Middle frontal gyrus (tissue), 1 donor: Measurements from ENCODE around the gene ZBTB7A.

ENCODE experiments used
- DNase-seq: peaks from one replicate; pipeline ENCODE4 v3.0.0-alpha.2; 2015; ENCODE audit warnings: low spot score; ENCODE audit errors: extremely low spot score

Gene ZBTB7A

GRCh38 chr19:4094291-4094690 lies 27.6 kb upstream of the ZBTB7A start:
- no peak for DNase-seq

DNA sequence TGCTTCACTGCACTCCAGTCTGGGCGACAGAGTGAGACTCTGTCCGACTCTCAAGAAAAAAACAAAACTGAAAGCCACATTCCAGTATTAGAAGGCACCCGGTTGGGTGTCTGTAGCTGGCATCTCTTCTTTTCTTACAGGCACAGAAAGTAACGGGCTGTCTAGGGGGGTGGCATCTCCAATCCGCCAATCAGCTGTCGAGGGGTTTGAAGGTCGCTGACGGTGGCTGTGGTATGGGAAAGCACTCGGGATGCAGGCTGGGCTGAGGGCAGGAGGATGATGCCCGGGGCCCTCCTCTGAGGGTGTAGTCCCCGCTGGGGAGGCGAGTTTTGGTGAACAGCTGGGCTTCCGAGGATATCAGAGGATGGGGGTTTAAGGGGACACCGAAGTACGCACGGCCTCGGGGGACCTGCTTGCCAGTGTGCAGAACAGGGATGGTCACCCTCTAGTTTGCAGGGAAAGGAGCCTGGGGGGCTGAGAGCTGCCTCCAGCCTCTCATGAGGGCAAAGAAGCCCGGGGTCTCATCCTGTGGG lies 27.0 kb upstream of the ZBTB7A start:
- DNase-seq, result no peak

DNA sequence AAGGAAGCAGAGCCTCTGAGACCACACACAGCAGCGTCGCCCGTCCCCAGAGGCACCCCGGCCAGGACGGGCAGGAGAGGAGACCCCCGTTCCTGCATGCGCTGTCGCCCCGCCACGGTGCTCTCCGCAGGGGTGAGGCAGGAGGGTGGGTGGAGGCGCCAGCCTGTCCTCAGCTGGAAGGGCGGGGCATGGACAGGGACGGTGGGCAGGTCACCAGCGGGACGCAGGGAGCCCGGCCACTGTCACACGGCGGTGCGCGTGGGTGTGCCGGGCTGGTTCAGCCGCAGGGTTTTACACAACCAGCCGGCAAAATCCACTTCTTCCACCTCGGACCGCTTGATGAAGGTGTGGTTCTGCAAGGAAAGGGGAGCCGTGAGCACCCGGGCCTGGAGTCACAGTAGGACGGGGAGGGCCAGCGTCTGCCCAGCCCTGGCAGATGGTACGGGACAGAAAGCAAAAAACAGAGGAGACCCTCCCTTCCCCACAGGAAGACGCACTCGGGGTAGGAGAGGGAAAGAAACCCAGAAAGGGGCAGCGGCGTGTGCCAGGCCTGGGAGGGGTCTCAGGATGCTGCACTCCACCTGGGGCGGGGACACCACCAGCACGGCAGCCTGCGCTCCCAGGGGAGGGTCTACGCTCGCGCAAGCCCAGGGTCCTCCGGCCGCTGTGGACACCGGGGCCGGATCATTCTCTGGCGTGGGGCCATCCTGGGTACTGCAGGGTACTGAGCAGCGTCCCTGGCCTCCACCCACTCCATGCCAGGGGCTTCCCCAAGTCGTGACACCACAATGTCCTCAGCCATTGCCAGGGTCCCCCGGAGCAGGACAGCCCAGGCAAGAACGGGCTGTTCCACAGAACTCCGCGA lies 23.9 kb upstream of the ZBTB7A start:
- DNase-seq, result no peak

- no peak for DNase-seq
Observed at GRCh38 chr19:4089946-4090345, 23.2 kb upstream of the ZBTB7A start.

- DNase-seq, result no peak
Observed at GRCh38 chr19:4089400-4089908, 22.8 kb upstream of the ZBTB7A start.

GRCh38 chr19:4088975-4089374 lies 22.3 kb upstream of the ZBTB7A start:
- DNase-seq, result no peak

DNA sequence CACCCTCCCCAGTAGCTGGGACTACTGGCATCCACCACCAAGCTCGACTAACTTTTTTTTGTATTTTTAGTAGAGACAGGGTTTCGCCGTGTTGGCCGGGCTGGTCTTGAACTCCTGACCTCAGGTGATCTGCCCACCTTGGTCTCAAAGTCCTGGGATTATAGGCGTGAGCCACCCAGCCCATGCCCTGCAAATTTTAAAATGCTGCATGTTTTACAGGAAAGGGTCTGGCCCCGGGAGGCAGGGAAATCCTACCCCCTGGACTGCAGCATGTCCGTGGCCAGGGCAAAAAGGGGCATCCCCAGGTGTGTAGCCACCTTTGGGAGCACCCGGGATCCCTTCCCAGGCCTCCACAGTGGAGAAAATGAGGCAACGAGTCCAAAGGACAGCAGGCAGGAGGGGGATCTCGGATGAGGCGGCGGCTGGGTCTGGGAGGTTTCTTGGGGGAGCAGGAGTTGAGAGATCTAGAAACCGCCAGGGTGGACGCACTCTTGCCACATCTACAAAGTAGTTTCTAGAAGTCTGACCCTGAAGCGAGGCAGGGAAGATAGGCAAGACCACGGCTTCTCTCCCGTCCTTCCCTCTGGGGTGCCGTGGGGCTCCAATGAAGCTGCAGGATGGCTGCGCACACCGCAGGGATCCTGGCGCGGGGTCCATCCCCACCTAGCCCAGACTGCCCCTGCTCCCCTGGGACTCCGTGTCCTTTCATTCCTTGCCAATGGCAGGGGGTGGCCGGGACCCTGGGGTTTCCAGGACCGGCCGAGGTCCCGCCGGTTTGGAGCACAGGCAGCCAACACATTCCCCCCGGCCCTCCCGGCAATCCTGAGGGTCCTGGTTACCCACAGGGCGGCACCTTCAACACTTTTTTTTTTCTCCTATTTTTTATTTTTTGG lies 21.3 kb upstream of the ZBTB7A start:
- no peak for DNase-seq

- no peak for DNase-seq
Observed at GRCh38 chr19:4086411-4086867, 19.7 kb upstream of the ZBTB7A start.

DNA sequence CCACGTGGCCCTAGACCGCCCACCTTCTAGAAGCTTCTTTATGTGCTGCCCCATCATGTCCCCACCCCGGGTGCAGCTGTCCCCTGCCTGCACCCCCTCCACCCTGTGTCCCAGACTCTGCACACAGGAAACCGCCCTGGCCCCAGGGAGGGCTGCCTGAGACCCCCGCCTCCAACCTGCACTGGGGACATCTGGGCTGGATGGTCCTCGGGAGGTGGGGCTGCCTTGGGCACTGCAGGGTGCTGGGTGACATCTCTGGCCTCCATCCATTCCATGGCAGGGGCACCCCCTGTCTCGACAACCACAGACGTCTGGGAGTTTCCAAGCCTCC lies 17.8 kb upstream of the ZBTB7A start:
- DNase-seq, result no peak

- DNase-seq, result no peak
Observed at GRCh38 chr19:4083677-4084546, 17.2 kb upstream of the ZBTB7A start.

DNA sequence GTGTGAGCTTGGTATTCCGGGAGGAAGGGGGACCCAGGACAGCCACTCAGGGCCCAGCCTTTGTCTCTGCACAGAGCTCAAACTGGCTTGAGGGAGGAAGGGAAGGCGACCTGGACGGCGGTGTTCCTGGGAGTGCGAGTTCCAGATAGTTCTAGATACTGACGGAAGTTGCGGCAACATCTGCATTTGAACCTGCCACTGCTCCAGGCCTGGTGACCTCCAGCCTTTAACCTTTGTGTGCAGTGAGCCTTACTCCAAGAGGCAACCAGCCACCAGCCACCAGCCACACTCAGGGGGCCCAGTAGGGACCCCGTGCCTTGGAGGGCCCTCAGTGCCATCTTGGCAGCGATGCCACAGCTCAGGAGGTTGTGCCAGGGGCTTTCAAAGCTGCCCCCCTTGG lies 15.5 kb upstream of the ZBTB7A start:
- DNase-seq, result no peak

DNA sequence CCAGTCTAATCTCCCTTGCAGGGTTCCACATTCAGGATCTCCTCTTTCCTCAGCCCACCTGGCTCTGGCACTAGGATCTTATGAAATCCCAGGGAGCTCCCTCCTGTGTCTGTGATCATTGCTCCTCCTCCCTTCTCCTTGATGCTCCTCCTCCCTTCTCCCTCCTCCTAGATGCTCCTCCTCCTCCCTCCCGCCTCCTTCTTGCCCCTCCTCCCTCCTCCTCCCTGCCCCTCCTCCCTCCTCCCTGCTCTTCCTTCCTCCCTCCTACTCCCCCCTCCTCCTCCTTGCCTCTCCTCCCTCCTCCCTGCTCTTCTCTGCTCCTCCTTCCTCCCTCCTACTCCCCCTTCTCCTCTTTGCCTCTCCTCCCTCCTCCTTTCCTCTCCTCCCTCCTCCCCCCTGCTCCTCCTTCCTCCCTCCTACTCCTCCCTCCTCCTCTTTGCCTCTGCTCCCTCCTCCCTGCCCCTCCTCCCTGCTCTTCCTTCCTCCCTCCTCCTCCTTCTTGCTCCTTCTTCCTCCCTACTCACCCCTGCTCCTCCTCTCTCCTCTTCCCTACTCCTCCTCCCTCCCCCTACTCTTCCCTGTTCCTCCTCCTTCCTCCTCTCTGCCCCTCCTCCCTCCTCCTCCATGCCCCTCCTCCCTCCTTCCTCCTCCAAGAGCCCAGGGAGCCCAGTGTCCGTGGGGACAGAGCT lies 14.9 kb upstream of the ZBTB7A start:
- no peak for DNase-seq

- DNase-seq, result no peak
Observed at GRCh38 chr19:4080473-4080872, 13.8 kb upstream of the ZBTB7A start.

- DNase-seq, result no peak
Observed at GRCh38 chr19:4077800-4078684, 11.3 kb upstream of the ZBTB7A start.

DNA sequence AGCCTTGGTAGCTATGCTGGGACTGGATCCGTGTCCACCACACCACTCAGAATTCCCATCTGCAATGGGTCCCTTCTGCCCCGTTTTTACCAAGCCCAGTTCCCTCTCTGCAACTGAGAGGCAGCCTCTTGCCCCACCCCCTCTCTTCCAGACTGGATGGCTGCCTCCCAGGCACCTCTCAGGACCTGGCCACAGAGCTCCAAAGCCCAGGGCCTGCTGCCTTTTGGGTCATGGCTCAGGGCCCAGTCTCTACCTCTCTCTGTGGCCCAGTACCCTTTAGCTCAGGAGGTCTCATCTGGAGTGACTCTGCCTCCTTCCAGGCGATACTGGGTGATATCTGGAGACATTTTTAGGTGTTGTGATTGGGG lies 10.3 kb upstream of the ZBTB7A start:
- no peak for DNase-seq

GRCh38 chr19:4075373-4075772 lies 8.7 kb upstream of the ZBTB7A start:
- no peak for DNase-seq

- no peak for DNase-seq
Observed at GRCh38 chr19:4071610-4072009, 4.9 kb upstream of the ZBTB7A start.

DNA sequence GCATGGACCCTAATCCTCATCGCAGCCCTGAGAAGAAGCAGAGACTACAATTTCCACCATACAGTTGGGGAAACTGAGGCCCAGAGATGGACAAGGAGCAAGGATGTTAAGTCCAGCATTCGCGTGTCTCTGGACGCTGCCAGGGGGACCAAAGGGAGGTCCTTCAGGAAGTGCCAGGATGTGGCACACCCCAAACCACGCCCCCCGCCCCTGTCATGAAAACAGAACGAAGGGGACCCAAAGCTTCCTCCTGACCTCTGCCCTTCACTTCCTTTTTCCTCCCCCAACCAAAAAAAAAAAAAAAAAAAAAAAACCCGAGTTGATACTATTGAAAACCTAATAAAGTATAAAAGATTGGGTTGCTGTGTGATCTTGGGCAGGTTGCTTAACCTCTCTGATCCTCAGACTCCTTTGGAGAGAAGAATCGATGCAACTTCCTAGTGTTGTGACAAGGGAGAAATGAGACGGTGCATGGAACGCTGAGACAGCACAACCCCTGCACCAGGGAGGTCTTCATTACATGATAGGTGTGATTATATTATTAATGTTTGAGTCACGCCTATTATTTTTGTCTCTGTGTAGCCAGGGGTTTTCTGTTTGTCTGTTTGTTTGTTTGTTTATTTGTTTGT lies 2.7 kb upstream of the ZBTB7A start:
- no peak for DNase-seq
